ENCODE measurements around the gene TSPAN18.

DNA sequence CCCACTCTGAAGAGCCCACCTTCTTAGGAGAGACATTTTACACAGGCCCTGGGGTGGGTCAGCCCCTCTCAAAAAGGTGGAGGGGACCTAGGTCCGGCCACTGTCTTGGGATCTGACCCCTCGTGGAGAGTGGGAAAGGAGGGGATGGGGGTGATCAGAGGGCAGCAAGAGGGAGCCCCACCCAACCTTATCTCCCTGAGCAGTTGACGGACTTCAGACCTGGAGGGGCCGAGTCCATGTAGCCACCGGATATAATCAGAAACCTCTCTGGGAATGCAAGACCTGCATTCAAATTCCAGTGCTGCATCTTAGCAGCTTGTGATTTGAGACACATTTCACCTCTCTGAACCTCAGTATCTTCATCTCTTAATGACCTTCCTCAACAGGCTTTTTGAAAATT lies 179.9 kb downstream of the TSPAN18 start:
- TF ChIP-seq, protein P1, sequence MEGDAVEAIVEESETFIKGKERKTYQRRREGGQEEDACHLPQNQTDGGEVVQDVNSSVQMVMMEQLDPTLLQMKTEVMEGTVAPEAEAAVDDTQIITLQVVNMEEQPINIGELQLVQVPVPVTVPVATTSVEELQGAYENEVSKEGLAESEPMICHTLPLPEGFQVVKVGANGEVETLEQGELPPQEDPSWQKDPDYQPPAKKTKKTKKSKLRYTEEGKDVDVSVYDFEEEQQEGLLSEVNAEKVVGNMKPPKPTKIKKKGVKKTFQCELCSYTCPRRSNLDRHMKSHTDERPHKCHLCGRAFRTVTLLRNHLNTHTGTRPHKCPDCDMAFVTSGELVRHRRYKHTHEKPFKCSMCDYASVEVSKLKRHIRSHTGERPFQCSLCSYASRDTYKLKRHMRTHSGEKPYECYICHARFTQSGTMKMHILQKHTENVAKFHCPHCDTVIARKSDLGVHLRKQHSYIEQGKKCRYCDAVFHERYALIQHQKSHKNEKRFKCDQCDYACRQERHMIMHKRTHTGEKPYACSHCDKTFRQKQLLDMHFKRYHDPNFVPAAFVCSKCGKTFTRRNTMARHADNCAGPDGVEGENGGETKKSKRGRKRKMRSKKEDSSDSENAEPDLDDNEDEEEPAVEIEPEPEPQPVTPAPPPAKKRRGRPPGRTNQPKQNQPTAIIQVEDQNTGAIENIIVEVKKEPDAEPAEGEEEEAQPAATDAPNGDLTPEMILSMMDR (IDR thresholded peaks at IDR 0.05; ENCODE audit: low read depth, low read length, poor library complexity, severe bottlenecking) = no peak
- TF ChIP-seq EZH2phosphoT487 (IDR thresholded peaks at IDR 0.05; ENCODE audit: borderline replicate concordance, low read length) = no peak

All from DOHH2 (cell line).